ENCODE results near the gene MAP4K5. TPM values are rescaled to one million over a fixed set of nuclear protein-coding genes. Genes with fewer than 3 reads are reported as not detected.

The MAP4K5 gene
- 51.0 and 71.9 TPM in 2 replicates for total RNA-seq

GRCh38 chr14:50532502-50533240 lies at the start of gene MAP4K5:
Gene MAP4K5 (minus strand): TSS chr14:50532569. CDS start chr14:50532049, 520 bp downstream.

DNA sequence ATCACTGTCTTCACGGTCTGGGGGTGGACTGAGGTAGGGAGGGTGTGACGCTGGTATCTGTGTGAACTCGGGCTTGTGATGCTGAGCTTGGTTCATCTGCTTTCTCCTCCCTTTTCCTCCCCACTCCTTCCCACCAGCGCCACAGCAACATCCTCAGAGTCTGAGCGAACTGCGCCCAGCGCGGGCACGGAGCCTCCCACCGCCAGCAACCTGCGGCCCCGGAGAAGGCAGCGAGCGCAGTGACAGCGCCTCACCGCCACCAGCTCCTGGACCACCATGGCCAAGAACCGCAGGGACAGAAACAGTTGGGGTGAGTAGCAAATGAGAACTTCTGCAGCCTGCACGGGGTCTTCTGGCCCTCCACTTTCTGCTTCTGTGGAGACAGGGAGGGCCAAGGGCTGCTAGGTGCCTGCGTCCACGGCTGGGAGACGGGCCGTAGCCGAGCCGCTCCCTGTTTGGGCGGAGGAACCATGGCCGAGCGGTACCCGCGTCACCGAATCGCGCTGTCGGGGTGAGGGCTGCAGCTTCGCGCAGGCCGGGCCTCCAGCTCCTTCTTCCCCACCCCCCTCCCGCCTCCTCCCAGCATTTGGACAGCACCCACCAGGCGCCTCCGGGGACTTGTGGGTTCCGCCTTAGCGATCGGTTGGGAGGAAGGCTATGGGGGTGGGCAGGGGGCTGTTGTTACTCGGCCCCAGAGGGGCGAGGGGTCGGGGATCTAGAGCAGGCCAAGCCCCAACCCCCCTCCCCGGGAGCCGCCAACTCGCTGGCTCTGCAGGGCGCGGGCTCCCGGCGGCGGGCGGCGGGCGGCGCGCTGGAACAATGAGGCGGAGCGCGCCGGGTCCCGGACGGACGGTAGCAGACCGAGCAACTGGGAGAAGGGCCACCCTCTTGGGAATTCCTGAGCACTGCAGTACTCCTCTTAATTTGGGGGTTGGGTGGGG lies 27.9 kb upstream of the MAP4K5 start, which contains the start of gene ATL1:
TSS of gene ATL1 (plus strand) at position 156 of the 941 bp plus-strand sequence. CDS start at position 277, 121 bp downstream.

GRCh38 chr14:50396631-50397389 lies 135.6 kb downstream of the MAP4K5 start, which contains the start of gene CDKL1:
Gene CDKL1 (minus strand): TSS chr14:50396881. CDS start chr14:50395868, 1,013 bp downstream.

Other genes starting within 250 kb of the MAP4K5 start
- gene L2HGDH, start 220.3 kb downstream of the MAP4K5 start, total RNA-seq, result 4.3 and 4.8 TPM in 2 replicates
- gene DMAC2L, start 220.2 kb downstream of the MAP4K5 start, total RNA-seq, result 4.2 and 6.5 TPM in 2 replicates
- gene CDKL1, start 135.7 kb downstream of the MAP4K5 start, total RNA-seq, result 5.7 and 30.3 TPM in 2 replicates
- gene ATL1, start 27.6 kb upstream of the MAP4K5 start, total RNA-seq, result 4.0 and 6.0 TPM in 2 replicates
- 22.9 and 26.7 TPM in 2 replicates for gene SAV1, start 135.7 kb upstream of the MAP4K5 start, total RNA-seq

Measured in smooth muscle cell of the pulmonary artery (primary cell).